ENCODE results near the gene PIP4P1. TPM values are rescaled to one million over a fixed set of nuclear protein-coding genes. Genes with fewer than 3 reads are reported as not detected.

PIP4P1 gene
- total and polyA plus RNA-seq, 9 of the 15 experiments (the other 6 are each of a cell fraction or from before 2014, with no cell fraction given), result 5.3 to 20.9 (median 10.7) TPM

DNA sequence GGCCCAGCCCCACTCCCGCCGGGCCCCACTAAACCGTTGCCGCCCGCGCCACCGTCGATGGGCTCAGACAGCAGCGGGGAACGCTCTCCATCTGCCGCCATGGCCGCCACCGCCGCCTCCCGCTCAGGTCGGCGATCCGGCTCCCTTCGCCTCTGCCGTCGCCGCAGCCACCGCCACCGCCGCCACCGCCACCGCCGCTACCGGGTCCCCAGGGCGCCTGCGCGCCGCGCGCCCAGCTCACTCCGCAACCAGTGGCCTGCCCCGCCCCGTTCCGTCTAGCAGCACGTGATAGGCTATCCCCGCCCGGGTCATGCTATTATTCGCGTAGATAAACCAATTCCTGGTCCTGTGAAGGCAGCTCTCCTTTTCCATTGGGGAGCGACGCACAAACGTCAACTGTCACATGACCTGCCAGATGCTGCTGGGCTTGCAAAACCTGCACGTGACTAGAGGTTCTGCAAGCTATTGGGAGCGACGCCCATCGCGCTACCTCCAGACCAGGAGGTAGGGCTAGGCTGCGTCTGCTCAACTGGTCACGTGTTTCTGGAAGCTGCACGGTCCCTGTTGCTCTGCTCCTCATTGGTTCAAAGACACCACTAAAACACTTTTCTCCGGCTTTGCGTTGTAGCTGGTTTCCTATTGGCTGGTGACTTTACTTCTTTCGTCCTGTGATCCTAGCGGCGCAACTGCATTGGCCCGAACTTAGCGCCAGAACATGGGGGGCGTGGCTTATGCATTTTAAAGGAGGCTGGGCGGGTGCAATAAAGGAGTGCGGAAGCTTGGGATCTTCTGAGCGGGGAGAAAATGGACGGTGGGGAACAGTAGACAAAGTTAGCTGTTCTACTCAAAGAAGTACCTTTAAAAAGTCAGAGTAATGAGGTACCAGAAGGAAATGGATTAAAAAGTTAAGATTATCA is at the start of gene PIP4P1 (continued):
- TF ChIP-seq ZNF318 (IDR thresholded peaks at IDR 0.05; ENCODE audit: borderline replicate concordance in 1 of 2, low read depth in 1 of 2), result peak in 1 of 2 experiments; percentile 93; a peak in 2 of 4 replicates
- no peak for TF ChIP-seq THRA (IDR thresholded peaks at IDR 0.05)
- TF ChIP-seq FUS (optimal IDR thresholded peaks at IDR 0.05; ENCODE audit: low read depth, low read length), result no peak
- TF ChIP-seq CHD2 (IDR thresholded peaks at IDR 0.05; ENCODE audit: low read depth, low read length), result peak; percentile 70
- no peak for TF ChIP-seq CCAR2 (IDR thresholded peaks at IDR 0.05; ENCODE audit: low read depth, low read length)
- no peak for TF ChIP-seq SAFB2 (IDR thresholded peaks at IDR 0.05; ENCODE audit: borderline replicate concordance, low read depth, low read length, severe bottlenecking)
- TF ChIP-seq E2F6 (IDR thresholded peaks at IDR 0.05; ENCODE audit: borderline replicate concordance in 1 of 2, extremely low read depth in 1 of 2, insufficient read depth in 1 of 2, insufficient read length in 1 of 2, low read depth in 1 of 2, low read length in 1 of 2, poor library complexity in 1 of 2, severe bottlenecking in 1 of 2), result peak; percentile 88 to 91
- no peak for TF ChIP-seq SLC30A9 (CRISPR knock-in tag; IDR thresholded peaks at IDR 0.05)
- no peak for TF ChIP-seq ATF6 (CRISPR knock-in tag; IDR thresholded peaks at IDR 0.05)
- TF ChIP-seq SIRT6 (IDR thresholded peaks at IDR 0.05; ENCODE audit: low read depth, low read length), result no peak
